ENCODE results near the gene MPZL3.

GRCh38 chr11:118223570-118223969 is 28.6 kb downstream of the MPZL3 start:
- TF ChIP-seq EZH2 (IDR thresholded peaks at IDR 0.05), result no peak
- no peak for TF ChIP-seq POLR2AphosphoS5 (IDR thresholded peaks at IDR 0.05; ENCODE audit: borderline replicate concordance, low read depth, low read length)
- no peak for TF ChIP-seq FOXP2 (optimal IDR thresholded peaks at IDR 0.05; ENCODE audit: control extremely low read depth, extremely low read length, insufficient read depth)

All from SK-N-MC (cell line).